Measurements from ENCODE around the gene SLC5A9.

- TF ChIP-seq NFE2L1 (tag; IDR thresholded peaks at IDR 0.05; ENCODE audit: borderline replicate concordance, low read depth) = no peak
- no peak for TF ChIP-seq ATF1 (CRISPR knock-in tag; IDR thresholded peaks at IDR 0.05)
- no peak for TF ChIP-seq ATF1 (tag; IDR thresholded peaks at IDR 0.05)
Measured at GRCh38 chr1:48200166-48200900, 22.2 kb upstream of the SLC5A9 start.
